AG10803 (cell line): Measurements from ENCODE around the gene SLC4A5.

Experiments used
- DNase-seq: peaks from one replicate; pipeline ENCODE4 v3.0.0; 2010; ENCODE audit warnings: low read depth
- H3K4me3 ChIP-seq: 2 replicates; pipeline ENCODE4 v1.5.1; 2011; ENCODE audit warnings: mild to moderate bottlenecking, low read length, control low read depth
- TF ChIP-seq, protein P1 (sequence below): conservative IDR thresholded peaks from 2 replicates; pipeline ENCODE4 v1.5.1; 2011; ENCODE audit warnings: mild to moderate bottlenecking, low read length, control low read depth, inconsistent platforms

SLC4A5 gene

DNA sequence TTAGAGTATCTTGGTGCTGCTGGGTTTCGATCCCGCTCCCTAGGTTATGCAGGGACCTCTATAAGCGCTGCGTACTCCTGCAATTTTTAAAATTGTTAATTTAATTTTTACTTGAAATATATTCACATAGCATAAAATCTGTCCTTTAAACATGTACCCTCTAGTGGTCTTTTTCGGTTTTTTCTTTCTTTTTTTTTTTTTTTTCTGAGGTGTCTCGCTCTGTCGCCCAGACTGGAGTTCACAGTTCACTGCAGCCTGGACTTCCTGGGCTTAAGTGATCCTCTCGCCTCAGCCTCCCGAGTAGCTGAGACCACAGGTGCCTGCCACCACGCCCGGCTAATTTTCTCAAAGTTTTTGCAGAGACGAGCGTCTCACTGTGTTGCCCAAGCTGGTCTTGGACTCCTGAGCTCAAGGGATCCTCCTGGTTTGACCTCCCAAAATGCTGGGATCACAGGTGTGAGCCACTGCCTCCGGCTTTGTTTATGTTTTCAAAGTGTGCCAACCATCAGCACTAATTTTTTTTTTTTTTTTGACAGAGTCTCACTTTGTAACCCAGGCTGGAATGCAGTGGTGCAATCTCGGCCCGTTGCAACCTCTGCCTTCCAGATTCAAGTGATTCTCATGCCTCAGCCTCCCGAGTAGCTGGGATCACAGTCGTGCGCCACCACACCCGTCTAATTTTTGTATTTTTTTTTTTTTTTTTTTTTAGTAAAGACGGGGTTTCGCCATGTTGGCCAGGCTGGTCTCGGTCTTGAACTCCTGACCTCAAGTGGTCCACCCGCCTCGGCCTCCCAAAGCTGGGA is 164.0 kb downstream of the SLC4A5 start:
- TF ChIP-seq, protein P1, sequence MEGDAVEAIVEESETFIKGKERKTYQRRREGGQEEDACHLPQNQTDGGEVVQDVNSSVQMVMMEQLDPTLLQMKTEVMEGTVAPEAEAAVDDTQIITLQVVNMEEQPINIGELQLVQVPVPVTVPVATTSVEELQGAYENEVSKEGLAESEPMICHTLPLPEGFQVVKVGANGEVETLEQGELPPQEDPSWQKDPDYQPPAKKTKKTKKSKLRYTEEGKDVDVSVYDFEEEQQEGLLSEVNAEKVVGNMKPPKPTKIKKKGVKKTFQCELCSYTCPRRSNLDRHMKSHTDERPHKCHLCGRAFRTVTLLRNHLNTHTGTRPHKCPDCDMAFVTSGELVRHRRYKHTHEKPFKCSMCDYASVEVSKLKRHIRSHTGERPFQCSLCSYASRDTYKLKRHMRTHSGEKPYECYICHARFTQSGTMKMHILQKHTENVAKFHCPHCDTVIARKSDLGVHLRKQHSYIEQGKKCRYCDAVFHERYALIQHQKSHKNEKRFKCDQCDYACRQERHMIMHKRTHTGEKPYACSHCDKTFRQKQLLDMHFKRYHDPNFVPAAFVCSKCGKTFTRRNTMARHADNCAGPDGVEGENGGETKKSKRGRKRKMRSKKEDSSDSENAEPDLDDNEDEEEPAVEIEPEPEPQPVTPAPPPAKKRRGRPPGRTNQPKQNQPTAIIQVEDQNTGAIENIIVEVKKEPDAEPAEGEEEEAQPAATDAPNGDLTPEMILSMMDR, result peak; percentile 49
- peak; percentile 21 for DNase-seq
- peak overlapping the region; percentile 71 for H3K4me3 ChIP-seq

DNA sequence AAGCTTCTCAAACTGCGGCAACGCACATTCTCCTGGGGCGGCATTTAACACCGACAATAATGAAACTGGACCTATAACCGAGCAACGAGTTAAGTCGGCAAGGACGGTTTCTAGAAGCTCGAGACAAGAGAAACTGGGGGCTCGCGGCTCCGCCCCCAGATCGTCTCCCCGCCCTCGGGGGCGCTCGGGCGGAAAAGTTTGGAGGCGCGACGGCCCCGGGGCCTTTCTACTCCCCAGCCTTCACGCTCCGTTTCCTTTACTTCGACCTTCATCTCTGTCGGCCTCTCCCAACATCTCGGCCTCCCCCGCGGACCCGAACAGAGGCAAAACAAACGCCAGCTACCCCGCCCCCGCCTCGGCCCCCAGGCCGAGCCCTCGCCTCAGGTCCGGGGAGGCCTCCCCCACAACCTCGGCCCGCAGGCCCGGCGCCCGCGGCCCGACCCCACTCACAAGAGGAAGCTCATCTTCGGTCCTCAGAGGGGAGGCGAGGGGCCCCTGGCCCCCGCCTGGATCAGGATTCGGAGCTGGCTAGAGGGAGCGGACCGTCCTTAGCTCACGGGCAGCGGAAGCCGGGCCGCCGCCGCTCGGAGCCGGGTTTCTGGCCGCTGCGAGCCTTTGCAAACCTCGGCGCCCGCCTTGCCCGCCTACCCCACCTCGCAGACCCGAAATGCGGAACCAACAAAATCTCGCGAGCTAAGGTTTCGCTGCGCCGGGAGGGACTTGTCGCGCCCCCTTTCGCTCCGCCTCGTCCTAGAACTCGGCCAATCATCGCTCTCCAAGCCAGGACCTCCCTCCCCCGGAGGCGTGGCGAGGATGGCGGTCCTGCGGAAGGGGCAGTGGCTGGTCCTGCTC is 164.8 kb downstream of the SLC4A5 start, which contains the start of gene MOB1A:
Gene MOB1A, minus strand, starts transcription at position 669 of the 852 bp plus-strand sequence. Its CDS starts 205 bp downstream, at position 464.
- peak; percentile 98 for DNase-seq
- H3K4me3 ChIP-seq, result peak within 1 kb of the TSS; percentile 71
- TF ChIP-seq, protein P1, result no peak

DNA sequence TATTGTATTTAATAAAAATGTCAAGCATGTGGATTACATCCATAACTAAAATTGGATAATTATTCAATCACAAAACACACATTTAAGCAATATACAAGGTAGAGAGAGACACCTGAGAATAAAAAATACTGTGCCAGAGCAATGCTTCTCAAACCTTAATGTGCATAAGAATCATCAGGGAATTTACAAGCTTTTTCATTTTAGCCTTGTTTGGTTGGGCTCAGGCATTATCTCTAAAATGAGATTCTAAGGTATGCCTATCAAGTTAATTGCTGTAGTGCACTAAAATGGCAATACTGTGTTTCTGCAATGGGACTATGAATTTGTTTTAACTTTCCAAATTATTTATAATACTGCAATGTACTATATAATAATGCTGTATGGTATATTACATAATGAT is 165.5 kb downstream of the SLC4A5 start:
- TF ChIP-seq, protein P1, result no peak
- peak overlapping the region; percentile 71 for H3K4me3 ChIP-seq
- no peak for DNase-seq

DNA sequence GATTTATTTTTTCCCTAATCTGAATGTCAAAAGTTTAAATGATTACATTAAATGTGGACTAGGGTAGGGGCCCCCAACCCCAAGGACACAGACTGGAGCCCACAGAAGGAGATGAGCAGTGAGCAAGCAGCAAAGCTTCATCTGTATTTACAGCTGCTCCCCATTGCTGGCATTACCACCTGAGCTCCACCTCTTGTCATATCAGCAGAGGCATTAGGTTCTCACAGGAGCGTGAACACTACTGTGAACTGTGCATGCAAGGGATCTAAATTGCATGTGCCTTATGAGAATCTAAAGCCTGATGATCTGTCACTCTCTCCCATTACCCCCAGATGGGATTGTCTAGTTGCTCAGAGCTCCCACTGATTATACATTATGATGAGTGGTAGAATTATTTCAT is 168.3 kb downstream of the SLC4A5 start:
- TF ChIP-seq, protein P1, result no peak
- DNase-seq, result no peak
- no peak overlapping the region for H3K4me3 ChIP-seq

DNA sequence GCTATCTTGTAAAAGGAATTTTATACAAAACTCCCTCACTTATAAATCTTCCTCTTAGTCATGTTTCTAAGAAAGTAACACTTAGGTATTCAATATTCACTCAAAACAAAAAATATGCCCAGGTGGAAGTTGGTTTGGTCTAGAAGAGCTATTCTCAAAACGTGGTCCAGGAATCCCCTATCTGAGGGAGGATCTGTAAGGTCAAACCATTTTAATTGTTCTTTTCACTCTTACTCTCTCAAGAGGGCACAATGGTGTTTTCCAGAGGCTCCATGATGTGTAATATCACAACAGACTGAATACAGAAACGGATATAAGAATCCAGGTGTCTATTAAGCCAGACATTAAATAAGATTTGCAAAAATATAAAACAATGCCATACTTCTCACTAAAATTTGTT is 174.5 kb downstream of the SLC4A5 start:
- no peak for DNase-seq
- H3K4me3 ChIP-seq, result no peak overlapping the region
- TF ChIP-seq, protein P1, result no peak
